Loucy (cell line): ENCODE data around the gene ROBO2.

ENCODE experiments used
- H2AFZ ChIP-seq: fragments of 200-600 bp; sonication (generic); 2 replicates; pipeline ENCODE4 v1.6.0; 2016; ENCODE audit warnings: antibody characterized with exemption, mild to moderate bottlenecking, low read length, moderate library complexity
- H3F3A ChIP-seq: fragments of 200-600 bp; 2 replicates; pipeline ENCODE4 v1.6.0; 2016; ENCODE audit warnings: antibody characterized with exemption, low read depth, mild to moderate bottlenecking
- H3K27me3 ChIP-seq: fragments of 200-600 bp; sonication (generic); 2 replicates; pipeline ENCODE4 v1.6.1; 2014; ENCODE audit warnings: low read length, mild to moderate bottlenecking; ENCODE audit not compliant: insufficient read depth, poor library complexity, severe bottlenecking
- H3K36me3 ChIP-seq: fragments of 200-600 bp; sonication (generic); 2 replicates; pipeline ENCODE4 v1.6.1; 2016; ENCODE audit warnings: low read length; ENCODE audit not compliant: insufficient read depth
- H3K4me1 ChIP-seq: fragments of 200-600 bp; sonication (generic); 2 replicates; pipeline ENCODE4 v1.5.1; 2014; ENCODE audit warnings: low read length, mild to moderate bottlenecking; ENCODE audit not compliant: insufficient read depth, poor library complexity, severe bottlenecking
- H3K4me2 ChIP-seq: fragments of 200-600 bp; sonication (generic); 2 replicates; pipeline ENCODE4 v1.6.0; 2014; ENCODE audit warnings: antibody characterized with exemption, low read length, low read depth, mild to moderate bottlenecking; ENCODE audit not compliant: poor library complexity, severe bottlenecking
- H3K4me3 ChIP-seq: fragments of 200-600 bp; sonication (generic); 2 replicates; pipeline ENCODE4 v1.5.1; 2014; ENCODE audit warnings: low read length, mild to moderate bottlenecking, mixed read lengths; ENCODE audit not compliant: poor library complexity, severe bottlenecking
- H3K79me2 ChIP-seq: fragments of 200-600 bp; sonication (generic); 2 replicates; pipeline ENCODE4 v1.6.1; 2014; ENCODE audit warnings: low read length; ENCODE audit not compliant: insufficient read depth
- H3K9ac ChIP-seq: fragments of 200-600 bp; sonication (generic); 2 replicates; pipeline ENCODE4 v1.6.0; 2014; ENCODE audit warnings: mild to moderate bottlenecking, low read depth, low read length, moderate library complexity; ENCODE audit not compliant: poor library complexity, severe bottlenecking
- H3K9me2 ChIP-seq: fragments of 200-600 bp; sonication (generic); replicated peaks from 2 replicates; pipeline ENCODE4 v1.6.1; 2016; ENCODE audit warnings: low read depth, low read length, mixed read lengths
- H3K9me3 ChIP-seq: fragments of 200-600 bp; sonication (generic); 2 replicates; pipeline ENCODE4 v1.6.1; 2014; ENCODE audit warnings: mild to moderate bottlenecking, antibody characterized with exemption, low read length, low read depth; ENCODE audit not compliant: insufficient read depth
- H4K20me1 ChIP-seq: fragments of 200-600 bp; sonication (generic); 2 replicates; pipeline ENCODE4 v1.6.0; 2014; ENCODE audit warnings: antibody characterized with exemption, low read length, mild to moderate bottlenecking; ENCODE audit not compliant: insufficient read depth, poor library complexity, severe bottlenecking
- EZH2phosphoT487 ChIP-seq: fragments of 200-600 bp; IDR thresholded peaks from 2 replicates; pipeline ENCODE4 v1.6.1; 2018; ENCODE audit warnings: antibody characterized with exemption, mild to moderate bottlenecking, moderate library complexity, borderline replicate concordance
- TF ChIP-seq, protein P1 (sequence below): fragments of 200-600 bp; sonication (generic); conservative IDR thresholded peaks from 2 replicates; pipeline ENCODE4 v1.5.1; 2014; ENCODE audit warnings: mild to moderate bottlenecking, antibody characterized with exemption, low read length

Gene ROBO2

GRCh38 chr3:77288348-77288747 lies 248.4 kb downstream of the ROBO2 start:
- H3K4me3 ChIP-seq = no peak overlapping the region
- H3K79me2 ChIP-seq = no peaks in the 10 kb centered on the region
- no peak overlapping the region for H3K4me2 ChIP-seq
- TF ChIP-seq, protein P1, sequence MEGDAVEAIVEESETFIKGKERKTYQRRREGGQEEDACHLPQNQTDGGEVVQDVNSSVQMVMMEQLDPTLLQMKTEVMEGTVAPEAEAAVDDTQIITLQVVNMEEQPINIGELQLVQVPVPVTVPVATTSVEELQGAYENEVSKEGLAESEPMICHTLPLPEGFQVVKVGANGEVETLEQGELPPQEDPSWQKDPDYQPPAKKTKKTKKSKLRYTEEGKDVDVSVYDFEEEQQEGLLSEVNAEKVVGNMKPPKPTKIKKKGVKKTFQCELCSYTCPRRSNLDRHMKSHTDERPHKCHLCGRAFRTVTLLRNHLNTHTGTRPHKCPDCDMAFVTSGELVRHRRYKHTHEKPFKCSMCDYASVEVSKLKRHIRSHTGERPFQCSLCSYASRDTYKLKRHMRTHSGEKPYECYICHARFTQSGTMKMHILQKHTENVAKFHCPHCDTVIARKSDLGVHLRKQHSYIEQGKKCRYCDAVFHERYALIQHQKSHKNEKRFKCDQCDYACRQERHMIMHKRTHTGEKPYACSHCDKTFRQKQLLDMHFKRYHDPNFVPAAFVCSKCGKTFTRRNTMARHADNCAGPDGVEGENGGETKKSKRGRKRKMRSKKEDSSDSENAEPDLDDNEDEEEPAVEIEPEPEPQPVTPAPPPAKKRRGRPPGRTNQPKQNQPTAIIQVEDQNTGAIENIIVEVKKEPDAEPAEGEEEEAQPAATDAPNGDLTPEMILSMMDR = no peak
- no peak for TF ChIP-seq EZH2phosphoT487
- H3F3A ChIP-seq = no peaks in the 10 kb centered on the region
- no peaks in the 10 kb centered on the region for H3K9me3 ChIP-seq
- no peak overlapping the region for H3K9ac ChIP-seq
- no peaks in the 10 kb centered on the region for H3K27me3 ChIP-seq
- H3K9me2 ChIP-seq = no peaks in the 10 kb centered on the region
- H3K36me3 ChIP-seq = no peaks in the 10 kb centered on the region
- no peaks in the 10 kb centered on the region for H3K4me1 ChIP-seq
- no peak overlapping the region for H2AFZ ChIP-seq
- no peaks in the 10 kb centered on the region for H4K20me1 ChIP-seq

GRCh38 chr3:77296527-77296926 lies 256.6 kb downstream of the ROBO2 start:
- H2AFZ ChIP-seq = no peak overlapping the region
- TF ChIP-seq EZH2phosphoT487 = no peak
- TF ChIP-seq, protein P1 = no peak
- no peak overlapping the region for H3K4me3 ChIP-seq

GRCh38 chr3:77298417-77298816 lies 258.5 kb downstream of the ROBO2 start:
- no peak overlapping the region for H3K9ac ChIP-seq
- H3K79me2 ChIP-seq = no peaks in the 10 kb centered on the region
- TF ChIP-seq, protein P1 = no peak
- TF ChIP-seq EZH2phosphoT487 = no peak
- H2AFZ ChIP-seq = no peak overlapping the region
- H3K4me2 ChIP-seq = no peak overlapping the region
- H3K27me3 ChIP-seq = no peaks in the 10 kb centered on the region
- no peak overlapping the region for H3K4me3 ChIP-seq
- H3K36me3 ChIP-seq = no peaks in the 10 kb centered on the region
- H3K9me2 ChIP-seq = no peaks in the 10 kb centered on the region
- H3K9me3 ChIP-seq = no peaks in the 10 kb centered on the region
- no peaks in the 10 kb centered on the region for H3F3A ChIP-seq
- H4K20me1 ChIP-seq = no peaks in the 10 kb centered on the region
- H3K4me1 ChIP-seq = no peaks in the 10 kb centered on the region

More at GRCh38 chr3:77296527-77296926, 256.6 kb downstream of the ROBO2 start:
- Histone ChIP-seq H3K36me3 (no peaks in the 10 kb centered on the region), H4K20me1 (no peaks in the 10 kb centered on the region), H3K9ac (no peak overlapping the region), H3K4me1 (no peaks in the 10 kb centered on the region), H3F3A (no peaks in the 10 kb centered on the region), H3K27me3 (no peaks in the 10 kb centered on the region), H3K9me3 (no peaks in the 10 kb centered on the region), H3K79me2 (no peaks in the 10 kb centered on the region), H3K9me2 (no peaks in the 10 kb centered on the region), H3K4me2 (no peak overlapping the region)
